DLD1 (cell line): ENCODE data around the gene RAB27B.
"Not testable (repeated sequence)": the region's sequence is repeated elsewhere in the genome, so short reads cannot be mapped to it uniquely, and the experiment has no call there.

Source experiments
- in situ Hi-C: cut with HindIII; loops from 2 replicates; pipeline ENCODE4 v1.10.0; 2017; ENCODE audit warnings: low sequenced_read_pairs

The RAB27B gene

DNA sequence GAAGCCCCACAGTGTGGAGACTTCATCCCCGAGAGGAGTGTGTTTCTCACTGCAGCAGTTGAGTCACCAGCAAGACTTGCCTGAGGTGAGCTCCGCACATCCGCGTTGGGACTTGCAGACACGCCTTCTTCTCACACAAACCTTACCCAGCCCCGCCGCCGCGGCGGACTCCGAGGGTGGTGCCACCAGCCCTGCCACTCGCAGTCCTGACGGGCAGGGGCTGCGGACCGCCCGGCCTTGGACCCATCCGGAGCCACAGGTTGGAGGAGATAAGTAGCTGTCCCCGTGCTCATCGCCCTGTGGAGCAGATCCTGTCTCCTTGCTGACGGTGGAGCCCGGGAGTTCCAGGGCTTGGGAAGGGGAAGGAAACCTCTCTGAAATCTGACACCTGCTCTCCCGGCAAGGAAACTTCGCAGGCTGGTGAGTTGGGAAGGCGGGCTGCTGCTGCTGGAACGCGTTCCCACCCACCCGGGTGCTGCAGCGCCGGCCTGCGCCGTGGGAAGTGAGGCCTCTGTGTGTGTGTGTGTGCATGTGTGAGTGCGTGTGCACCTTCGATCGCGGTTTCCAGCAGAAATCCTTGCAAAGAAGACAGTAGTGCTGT lies at the start of gene RAB27B:
RAB27B (plus strand) TSS at position 197 of the 601 bp plus-strand sequence. CDS start 49,109 bp downstream, outside the sequence.
- in situ Hi-C loops = no loop called here

- in situ Hi-C loops = no loop called here
These were observed 47.9 kb upstream of the RAB27B start for GRCh38 chr18:54780285-54780861.

DNA sequence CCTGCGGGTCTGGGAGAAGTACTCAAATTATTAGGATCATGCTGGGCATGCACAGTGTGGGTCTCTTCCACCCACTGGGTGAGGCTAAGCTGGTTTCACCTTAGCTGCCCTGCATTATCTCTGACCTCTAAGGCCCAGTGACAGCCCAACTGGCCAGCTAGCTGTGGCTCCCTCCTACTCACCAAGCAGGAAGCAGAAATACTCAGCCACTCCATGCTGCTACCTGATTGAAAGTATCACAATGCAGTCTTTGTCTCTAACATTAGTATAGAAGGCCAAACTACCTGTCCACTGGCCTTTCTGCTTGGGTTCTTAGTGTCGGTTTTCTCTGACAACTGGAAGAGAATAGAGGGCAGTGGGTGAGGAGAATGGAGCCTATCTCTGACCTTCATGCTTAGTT lies 47.3 kb upstream of the RAB27B start:
- in situ Hi-C loops = no loop called here

- in situ Hi-C loops = no loop called here
These were observed 45.1 kb upstream of the RAB27B start for GRCh38 chr18:54783139-54783538.

DNA sequence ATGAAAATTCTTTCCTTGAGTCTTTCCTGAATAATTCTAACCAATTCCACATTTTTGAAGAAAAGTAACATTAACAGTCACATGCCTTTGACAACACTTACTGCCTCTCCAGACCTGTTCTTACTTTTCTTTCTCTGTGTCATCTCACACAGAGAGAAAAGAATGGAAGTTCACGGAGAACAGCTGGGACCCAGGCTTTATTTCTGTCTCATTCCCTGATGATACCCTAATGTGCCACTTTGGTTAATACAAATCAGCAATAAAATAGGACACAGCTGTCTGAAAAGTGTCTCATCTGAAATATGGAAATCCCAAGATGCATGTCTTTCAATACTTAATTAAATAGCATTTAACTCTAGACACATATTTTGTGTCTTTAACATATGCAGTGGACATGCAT lies 42.1 kb upstream of the RAB27B start:
- in situ Hi-C loops = no loop called here

DNA sequence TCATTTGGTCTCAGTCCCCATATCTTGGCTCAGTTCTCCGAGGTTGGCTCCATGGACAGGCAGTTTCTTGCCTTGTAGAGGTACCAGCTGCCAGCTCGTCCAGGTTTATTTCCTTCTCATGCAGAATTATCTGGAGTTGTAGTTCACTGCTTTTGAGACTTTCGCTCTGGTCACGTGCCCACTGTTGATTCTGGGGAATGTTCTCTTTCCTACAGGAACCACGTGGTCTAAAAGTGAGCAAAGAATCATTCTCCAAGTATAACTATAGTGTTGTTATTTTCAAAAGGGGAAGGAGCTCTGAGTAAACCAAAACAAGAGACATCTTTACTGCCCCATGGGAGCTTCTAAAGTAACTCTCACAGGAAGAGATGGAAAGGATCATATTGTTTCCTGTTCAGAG lies 41.2 kb upstream of the RAB27B start:
- in situ Hi-C loops = no loop called here

- in situ Hi-C loops = no loop called here
These were observed 40.7 kb upstream of the RAB27B start for GRCh38 chr18:54787616-54788015.

DNA sequence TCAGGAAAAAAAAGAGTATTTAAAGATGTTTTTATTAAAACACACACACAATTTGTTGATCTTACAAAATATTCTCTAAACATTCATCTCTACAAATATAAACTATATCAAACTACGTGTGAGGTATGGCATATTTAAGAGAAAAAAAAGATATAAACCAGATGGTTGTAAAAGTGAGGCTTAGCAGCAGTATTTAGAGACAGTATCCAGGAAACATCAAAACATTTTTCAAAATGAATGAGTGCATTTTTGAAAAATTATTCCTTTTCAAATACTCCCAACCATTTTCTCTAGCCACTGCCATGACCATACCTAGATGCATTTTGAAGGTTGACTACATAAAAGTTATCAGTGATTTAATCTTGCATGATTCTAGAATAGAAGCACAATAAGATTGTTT lies 38.2 kb upstream of the RAB27B start:
- in situ Hi-C loops = no loop called here

- in situ Hi-C loops = no loop called here
These were observed 36.6 kb upstream of the RAB27B start for GRCh38 chr18:54791657-54792056.

DNA sequence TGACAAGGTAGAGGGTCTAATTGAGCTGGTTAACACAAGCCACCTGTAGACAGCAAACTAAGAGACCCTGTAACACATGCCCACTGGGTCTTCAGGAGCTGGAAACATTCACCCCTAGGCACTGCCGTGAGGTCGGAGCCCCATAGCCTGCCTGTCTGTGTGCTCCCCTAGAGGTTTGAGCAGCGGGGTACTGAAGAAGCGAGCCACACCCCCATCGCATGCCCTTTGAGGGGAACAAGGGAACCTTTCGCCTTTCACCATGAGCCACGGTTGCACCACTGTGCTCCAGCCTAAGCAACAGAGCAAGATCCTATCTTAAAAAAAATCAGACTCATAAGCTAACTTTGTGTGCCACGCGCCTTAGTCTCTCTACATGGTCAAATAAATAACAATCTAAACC lies 36.2 kb upstream of the RAB27B start:
- in situ Hi-C loops = no loop called here

DNA sequence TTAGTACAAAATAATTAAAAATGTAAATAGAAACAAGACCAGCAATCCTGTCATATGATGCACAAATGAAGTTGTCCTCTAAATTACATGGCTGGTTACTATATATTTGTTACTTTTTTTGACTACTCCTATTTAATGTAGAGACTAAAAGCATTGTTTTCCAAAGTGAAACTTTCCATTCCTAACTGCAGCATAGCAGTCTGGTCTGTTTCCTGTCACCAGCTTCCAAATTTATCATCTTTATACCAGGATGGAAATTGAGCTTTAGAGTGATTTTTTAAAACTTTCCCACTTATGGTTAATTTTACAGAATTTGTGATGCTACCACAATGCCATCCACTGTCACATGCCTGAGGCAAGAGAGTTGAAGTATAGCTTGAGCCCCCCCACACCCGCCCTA lies 33.5 kb upstream of the RAB27B start:
- in situ Hi-C loops = no loop called here

DNA sequence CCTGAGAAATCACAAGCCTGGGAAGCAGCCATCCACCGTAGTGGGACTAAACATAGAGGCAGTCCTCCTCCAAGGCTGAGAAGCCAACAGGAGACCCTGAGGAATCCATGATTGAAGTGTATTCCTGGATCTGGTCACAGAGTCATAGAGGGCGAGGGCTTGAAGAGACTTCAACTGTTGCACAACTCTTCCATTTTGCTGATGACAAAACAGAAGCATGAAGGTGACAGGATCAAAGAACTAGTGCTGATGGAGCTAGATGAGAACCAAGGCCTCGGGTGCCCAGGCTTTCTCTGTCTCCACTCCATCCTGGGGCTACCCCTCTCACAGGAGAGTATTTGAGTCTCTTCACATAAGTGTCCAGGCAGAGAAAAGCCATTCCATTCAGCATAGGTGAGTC lies 30.1 kb upstream of the RAB27B start:
- in situ Hi-C loops = no loop called here

GRCh38 chr18:54801374-54801773 lies 26.9 kb upstream of the RAB27B start:
- in situ Hi-C loops = no loop called here

DNA sequence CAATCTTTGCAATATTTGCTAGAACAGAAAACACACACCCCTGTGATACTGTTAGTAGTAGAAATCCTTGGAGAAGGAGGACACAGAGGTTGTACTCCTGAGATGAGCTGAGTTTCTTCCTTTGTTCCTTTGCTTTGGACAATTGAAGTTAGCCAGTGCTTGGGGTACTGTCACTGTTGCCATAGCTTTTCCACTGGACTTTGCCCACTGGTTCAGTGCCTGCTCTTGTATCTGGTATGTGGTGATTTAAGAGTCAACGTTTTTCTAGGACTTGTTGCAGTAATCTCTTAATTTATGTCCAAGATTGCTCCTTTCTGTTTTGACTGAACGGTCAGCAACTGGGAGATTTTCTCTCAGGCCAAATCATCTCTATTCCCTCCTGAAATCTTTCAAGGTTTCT lies 26.1 kb upstream of the RAB27B start:
- in situ Hi-C loops = no loop called here

GRCh38 chr18:54802686-54803395 lies 25.4 kb upstream of the RAB27B start:
- in situ Hi-C loops = no loop called here

- in situ Hi-C loops = no loop called here
These were observed 22.5 kb upstream of the RAB27B start for GRCh38 chr18:54805571-54806334.

GRCh38 chr18:54806526-54806925 lies 21.8 kb upstream of the RAB27B start:
- in situ Hi-C loops = no loop called here

DNA sequence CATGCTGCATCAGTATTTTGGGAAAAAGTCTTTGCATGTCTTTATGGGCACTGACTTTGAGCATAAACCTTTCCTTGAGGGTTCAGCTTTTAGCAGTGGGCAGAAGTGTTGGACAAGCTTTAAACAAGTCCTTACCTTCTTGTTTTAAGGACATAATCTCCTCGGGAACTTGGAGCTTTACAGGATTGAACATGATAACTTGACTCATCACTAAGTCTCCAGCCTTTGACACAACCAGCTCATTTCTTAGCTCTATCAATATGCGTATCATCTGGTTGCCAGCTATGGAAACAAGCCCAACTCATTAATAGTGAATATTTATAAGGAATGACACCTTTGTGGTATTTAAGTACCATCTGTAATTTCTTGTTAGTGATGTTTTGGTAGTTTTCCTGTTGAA lies 21.0 kb upstream of the RAB27B start:
- in situ Hi-C loops = no loop called here

GRCh38 chr18:54810662-54811061 lies 17.6 kb upstream of the RAB27B start:
- in situ Hi-C loops = not testable (repeated sequence)

DNA sequence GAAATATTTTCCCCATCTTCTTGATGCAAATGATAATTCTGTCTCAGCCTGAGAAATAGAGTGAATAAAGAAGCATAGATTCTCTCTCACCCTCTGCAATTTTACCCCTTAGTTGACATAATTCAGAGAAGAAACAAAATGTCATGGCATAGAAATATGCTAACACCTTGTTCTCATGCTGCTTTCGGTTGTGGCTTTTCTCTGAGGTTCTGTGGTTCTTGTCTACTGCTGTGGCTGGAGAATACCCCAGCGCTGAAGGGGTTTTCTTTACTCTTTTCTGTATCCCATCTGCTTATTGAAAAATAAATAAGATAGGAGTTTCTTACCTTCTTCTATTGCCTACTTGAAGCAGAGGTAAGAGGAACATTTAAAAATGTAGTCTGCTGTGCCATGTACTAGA lies 15.4 kb upstream of the RAB27B start:
- in situ Hi-C loops = no loop called here

GRCh38 chr18:54813305-54813704 lies 15.0 kb upstream of the RAB27B start:
- in situ Hi-C loops = no loop called here
